Activated naive CD4-positive, alpha-beta T cell treated with anti-CD3 and anti-CD28 coated beads for 36 hours (primary cell): ENCODE measurements around the gene HRK. TPM values are rescaled to one million over a fixed set of nuclear protein-coding genes. Genes with fewer than 3 reads are reported as not detected.
"Not testable (repeated sequence)": the region's sequence is repeated elsewhere in the genome, so short reads cannot be mapped to it uniquely, and the experiment has no call there.

Experiments
- CTCF ChIA-PET: fragments of 350-600 bp; sonication (Branson Sonifier 250); formaldehyde crosslinking; loops from one replicate; lab custom pipeline; 2021; ENCODE audit warnings: antibody characterized with exemption; lab: Charles Lee
- DNase-seq: peaks from one replicate; pipeline ENCODE4 v3.0.0-alpha.2; 2020
- H3K27ac Mint-ChIP-seq: one replicate; pipeline ENCODE4 v1.8.0; 2021; ENCODE audit warnings: mild to moderate bottlenecking, mixed read lengths
- H3K27me3 Mint-ChIP-seq: one replicate; pipeline ENCODE4 v1.8.0; 2021; ENCODE audit warnings: low read depth, mixed read lengths
- H3K36me3 Mint-ChIP-seq: one replicate; pipeline ENCODE4 v1.8.0; 2021; ENCODE audit warnings: low read depth, mixed read lengths
- H3K4me1 Mint-ChIP-seq: one replicate; pipeline ENCODE4 v1.8.0; 2021; ENCODE audit warnings: low read depth, mixed read lengths
- H3K4me3 Mint-ChIP-seq: one replicate; pipeline ENCODE4 v1.8.0; 2021; ENCODE audit warnings: mild to moderate bottlenecking, moderate library complexity, mixed read lengths
- H3K9me3 Mint-ChIP-seq: one replicate; pipeline ENCODE4 v1.8.0; 2021; ENCODE audit warnings: mixed read lengths
- intact Hi-C: fragments of 100-400 bp; cut with micrococcal nuclease; formaldehyde crosslinking; loops from one replicate; pipeline ENCODE4 v1.15.1; 2023
- total RNA-seq, 2 experiments: library from RNA; stranded (reverse); gene quantifications; one replicate each; pipeline ENCODE4 v1.2.3, GENCODE V29; 2021

Gene HRK
- total RNA-seq, 2 experiments from 2014 or later: not detected

DNA sequence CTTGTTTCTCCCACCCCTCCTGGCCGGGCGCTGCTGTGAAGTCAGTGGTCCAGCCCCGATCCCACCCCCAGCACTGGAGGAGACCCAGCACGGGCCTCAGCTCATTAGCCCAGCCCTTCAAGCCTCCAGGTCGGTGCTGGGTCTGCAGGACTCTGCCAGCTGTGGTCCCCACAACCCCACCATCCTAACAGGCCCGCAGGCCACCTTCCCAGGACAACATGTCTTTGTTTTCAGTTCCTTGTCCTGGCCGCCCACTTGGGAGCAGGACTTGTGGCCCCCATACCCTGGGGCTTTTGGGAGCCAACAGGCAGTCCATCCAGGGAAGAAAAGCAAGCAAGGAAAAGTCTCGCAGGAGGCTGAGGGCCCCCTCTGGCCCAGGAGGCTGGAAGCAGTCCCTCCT lies 60.0 kb downstream of the HRK start:
- Mint-ChIP-seq H3K27ac (no peak overlapping the region), H3K4me1 (peaks cover 11% of the 10 kb centered on the region), H3K9me3 (peaks cover 3% of the 10 kb centered on the region), H3K4me3 (no peak overlapping the region), H3K36me3 (peaks cover 9% of the 10 kb centered on the region), H3K27me3 (no peaks in the 10 kb centered on the region)
- intact Hi-C loops: no loop called here
- no peak for DNase-seq
- CTCF ChIA-PET: no interaction called here

GRCh38 chr12:116820064-116820656 lies 61.1 kb downstream of the HRK start:
- peaks cover 11% of the 10 kb centered on the region for H3K4me1 Mint-ChIP-seq
- H3K27ac Mint-ChIP-seq: no peak overlapping the region
- intact Hi-C loops: no loop called here
- no peaks in the 10 kb centered on the region for H3K27me3 Mint-ChIP-seq
- CTCF ChIA-PET: no interaction called here
- DNase-seq: no peak
- H3K36me3 Mint-ChIP-seq: peaks cover 4% of the 10 kb centered on the region
- H3K9me3 Mint-ChIP-seq: peaks cover 3% of the 10 kb centered on the region
- peak overlapping the region; percentile 46 for H3K4me3 Mint-ChIP-seq

GRCh38 chr12:116818948-116819832 lies 62.1 kb downstream of the HRK start:
- H3K27ac Mint-ChIP-seq: peak overlapping the region; percentile 91
- no peaks in the 10 kb centered on the region for H3K27me3 Mint-ChIP-seq
- H3K9me3 Mint-ChIP-seq: no peaks in the 10 kb centered on the region
- H3K4me3 Mint-ChIP-seq: peak overlapping the region; percentile 95
- CTCF ChIA-PET: interaction anchor here (0.6 kb wide), 1 partner anchor 120 kb away, joined by 3 read pairs; no protein-coding TSS in a partner anchor
- DNase-seq: peak; percentile 87
- peaks cover 11% of the 10 kb centered on the region for H3K4me1 Mint-ChIP-seq
- intact Hi-C loops: loop anchor here (1.0 to 2.0 kb wide), 4 partner anchors 81 to 372 kb away; partner anchors contain the start of genes FBXO21, RNFT2 and SPRING1
- peaks cover 2% of the 10 kb centered on the region for H3K36me3 Mint-ChIP-seq

- peak overlapping the region; percentile 95 for H3K4me3 Mint-ChIP-seq
- DNase-seq: peak; percentile 56
- H3K4me1 Mint-ChIP-seq: peaks cover 11% of the 10 kb centered on the region
- CTCF ChIA-PET: no interaction called here
- no peaks in the 10 kb centered on the region for H3K9me3 Mint-ChIP-seq
- no peaks in the 10 kb centered on the region for H3K27me3 Mint-ChIP-seq
- H3K27ac Mint-ChIP-seq: peak overlapping the region; percentile 91
- peaks cover 2% of the 10 kb centered on the region for H3K36me3 Mint-ChIP-seq
- intact Hi-C loops: loop anchor here (2.0 kb wide), 3 partner anchors 104 to 372 kb away; partner anchors contain the start of gene FBXO21
These were observed 62.8 kb downstream of the HRK start for GRCh38 chr12:116818341-116818856.

DNA sequence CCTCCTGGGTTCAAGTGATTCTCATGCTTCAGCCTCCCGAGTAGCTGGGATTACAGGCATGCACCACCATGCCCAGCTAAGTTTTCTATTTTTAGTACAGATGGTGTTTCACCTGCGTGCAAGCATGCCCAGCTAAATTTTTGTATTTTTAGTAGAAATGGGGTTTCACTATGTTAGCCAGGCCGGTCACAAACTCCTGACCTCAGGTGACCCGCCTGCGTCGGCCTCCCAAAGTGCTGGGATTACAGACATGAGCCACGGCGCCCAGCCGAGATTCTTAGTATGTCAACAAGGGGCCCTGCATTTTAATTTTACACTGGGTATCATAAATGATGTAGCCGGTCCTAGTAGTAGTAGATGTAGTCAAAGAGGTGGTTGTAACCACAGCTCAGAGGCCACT lies 66.5 kb downstream of the HRK start:
- H3K27me3 Mint-ChIP-seq, H3K27ac Mint-ChIP-seq, H3K4me3 Mint-ChIP-seq, CTCF ChIA-PET, intact Hi-C loops, H3K36me3 Mint-ChIP-seq, H3K9me3 Mint-ChIP-seq, DNase-seq: not testable (repeated sequence)
- peaks cover 11% of the 10 kb centered on the region for H3K4me1 Mint-ChIP-seq

GRCh38 chr12:116813271-116814041 lies 67.8 kb downstream of the HRK start:
- DNase-seq: no peak
- H3K4me1 Mint-ChIP-seq: peaks cover 8% of the 10 kb centered on the region
- no peaks in the 10 kb centered on the region for H3K9me3 Mint-ChIP-seq
- CTCF ChIA-PET: no interaction called here
- no peak overlapping the region for H3K27ac Mint-ChIP-seq
- H3K27me3 Mint-ChIP-seq: no peaks in the 10 kb centered on the region
- intact Hi-C loops: no loop called here
- H3K36me3 Mint-ChIP-seq: peaks cover 4% of the 10 kb centered on the region
- no peak overlapping the region for H3K4me3 Mint-ChIP-seq

GRCh38 chr12:116812238-116812637 lies 69.0 kb downstream of the HRK start:
- no peaks in the 10 kb centered on the region for H3K9me3 Mint-ChIP-seq
- intact Hi-C loops: no loop called here
- no peak for DNase-seq
- H3K27ac Mint-ChIP-seq: no peak overlapping the region
- no peak overlapping the region for H3K4me3 Mint-ChIP-seq
- no peaks in the 10 kb centered on the region for H3K4me1 Mint-ChIP-seq
- H3K36me3 Mint-ChIP-seq: peaks cover 4% of the 10 kb centered on the region
- CTCF ChIA-PET: no interaction called here
- H3K27me3 Mint-ChIP-seq: no peaks in the 10 kb centered on the region

GRCh38 chr12:116808113-116809105 lies 72.8 kb downstream of the HRK start:
- Mint-ChIP-seq H3K27me3 (no peaks in the 10 kb centered on the region), H3K9me3 (no peaks in the 10 kb centered on the region), H3K4me1 (no peaks in the 10 kb centered on the region), H3K4me3 (no peak overlapping the region), H3K36me3 (peaks cover 4% of the 10 kb centered on the region), H3K27ac (no peak overlapping the region)
- intact Hi-C loops: no loop called here
- DNase-seq: no peak
- CTCF ChIA-PET: no interaction called here

DNA sequence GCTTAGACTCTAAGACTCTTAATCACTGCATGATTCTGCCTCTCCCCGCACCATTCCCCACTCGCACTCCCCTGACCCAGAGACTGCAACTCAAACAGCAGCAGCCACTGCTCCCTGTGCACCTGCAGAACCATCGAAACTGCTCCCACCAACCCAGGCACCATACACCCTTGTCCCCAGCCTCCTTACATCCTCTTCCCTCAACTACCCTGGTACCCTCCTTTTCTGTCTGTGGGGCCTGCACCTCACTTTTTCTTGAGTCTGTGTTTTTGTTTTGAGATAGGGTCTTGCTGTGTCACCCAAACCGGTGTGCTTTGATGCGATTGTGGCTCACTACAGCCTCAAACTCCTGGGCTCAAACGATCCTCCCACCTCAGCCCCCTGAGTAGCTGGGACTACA lies 73.7 kb downstream of the HRK start:
- intact Hi-C loops: no loop called here
- no peak for DNase-seq
- Mint-ChIP-seq H3K4me3 (no peak overlapping the region), H3K36me3 (peaks cover 2% of the 10 kb centered on the region), H3K4me1 (no peaks in the 10 kb centered on the region), H3K27me3 (no peaks in the 10 kb centered on the region), H3K27ac (no peak overlapping the region), H3K9me3 (no peaks in the 10 kb centered on the region)
- CTCF ChIA-PET: interaction anchor here (1.1 kb wide), 1 partner anchor 61 kb away, joined by 5 read pairs; no protein-coding TSS in a partner anchor

- Mint-ChIP-seq H3K9me3 (no peaks in the 10 kb centered on the region), H3K27ac (no peak overlapping the region), H3K4me3 (no peak overlapping the region), H3K27me3 (no peaks in the 10 kb centered on the region), H3K4me1 (no peaks in the 10 kb centered on the region), H3K36me3 (peaks cover 2% of the 10 kb centered on the region)
- intact Hi-C loops: no loop called here
- DNase-seq: no peak
- CTCF ChIA-PET: interaction anchor here (1.1 kb wide), 1 partner anchor 62 kb away, joined by 5 read pairs; no protein-coding TSS in a partner anchor
These were observed 74.3 kb downstream of the HRK start for GRCh38 chr12:116806845-116807440.
